ENCODE results near the gene UBAP1. TPM values are rescaled to one million over a fixed set of nuclear protein-coding genes. Genes with fewer than 3 reads are reported as not detected.

The UBAP1 gene
- total RNA-seq, 1 donor from 2014 or later, result 30.0 TPM

Other genes with a start within 250 kb of the UBAP1 start
- 56.2 and 57.4 TPM in 2 replicates for gene UBAP2, start 130.2 kb upstream of the UBAP1 start, total RNA-seq
- 49.7 and 52.8 TPM in 2 replicates for gene DCAF12, start 52.3 kb upstream of the UBAP1 start, total RNA-seq
- 5.8 and 6.1 TPM in 2 replicates for gene KIF24, start 150.2 kb downstream of the UBAP1 start, total RNA-seq
- gene NUDT2, start 150.5 kb downstream of the UBAP1 start, total RNA-seq, result 31.0 TPM in 2 replicates
- 1.0 and 1.9 TPM in 2 replicates for gene MYORG, start 197.9 kb downstream of the UBAP1 start, total RNA-seq

All from activated T-helper 1 cell treated with anti-CD3 and anti-CD28 coated beads, Interleukin-12 subunit alpha, Interleukin-12 subunit beta, Interleukin-2, Interleukin-4 antibody, amounts not matched to agents 30 ng/mL and 10 ng/mL and 1 ng/mL, durations not matched to agents 14 hours and 24 hours and 36 hours (primary cell).